Ascending aorta (tissue), 2 donors: ENCODE data around the gene SSR2. TPM values are rescaled to one million over a fixed set of nuclear protein-coding genes. Genes with fewer than 3 reads are reported as not detected.
"Not testable (repeated sequence)": the region's sequence is repeated elsewhere in the genome, so short reads cannot be mapped to it uniquely, and the experiment has no call there.

Source experiments
- DNase-seq, 2 donors: peaks; one replicate each; pipeline ENCODE4 v3.0.0-alpha.2; 2019; ENCODE audit warnings: low spot score in 2 of 2
- H3K27ac ChIP-seq, 2 donors: fragments of 200-600 bp; sonication (generic); one replicate each; pipeline ENCODE4 v1.5.1; 2016 to 2017; ENCODE audit warnings: mild to moderate bottlenecking in 1 of 2
- H3K27me3 ChIP-seq: fragments of 200-600 bp; sonication (generic); one replicate; pipeline ENCODE4 v1.5.1; 2017
- H3K36me3 ChIP-seq, 2 donors: fragments of 200-600 bp; sonication (generic); one replicate each; pipeline ENCODE4 v1.5.1; 2016
- H3K4me1 ChIP-seq, 2 donors: fragments of 200-600 bp; sonication (generic); one replicate each; pipeline ENCODE4 v1.5.1; 2016 to 2017; ENCODE audit warnings: mild to moderate bottlenecking in 1 of 2
- H3K4me3 ChIP-seq, 2 donors: fragments of 200-600 bp; sonication (generic); one replicate each; pipeline ENCODE4 v1.5.1; 2016 to 2017; ENCODE audit warnings: mild to moderate bottlenecking in 1 of 2
- H3K9me3 ChIP-seq, 2 donors: fragments of 200-600 bp; sonication (generic); one replicate each; pipeline ENCODE4 v1.5.1; 2016
- intact Hi-C: fragments of 100-400 bp; cut with DNase I; formaldehyde crosslinking; loops from one replicate; pipeline ENCODE4 v1.15.1; 2023
- total RNA-seq: library from RNA; depleted of rRNA; stranded (reverse); fragments of >200 nt; gene quantifications from one replicate; pipeline ENCODE4 v1.1.0, GENCODE V29; 2016
- TF ChIP-seq, protein P1 (sequence below), 3 experiments: fragments of 200-600 bp in 2 of 3; fragments of 450-650 bp in 1 of 3; sonication (generic) in 2 of 3; IDR thresholded peaks; one replicate each; pipeline ENCODE4 v1.5.1; 2016 to 2019; ENCODE audit warnings: antibody characterized with exemption in 3 of 3, mild to moderate bottlenecking in 1 of 3, moderate library complexity in 1 of 3

SSR2 gene
- total RNA-seq, 1 donor from 2014 or later: 103 TPM

- intact Hi-C loops: no loop called here
- H3K36me3 ChIP-seq: peaks cover 40 to 77% of the 10 kb centered on the region in 2 donors
- TF ChIP-seq, protein P1, sequence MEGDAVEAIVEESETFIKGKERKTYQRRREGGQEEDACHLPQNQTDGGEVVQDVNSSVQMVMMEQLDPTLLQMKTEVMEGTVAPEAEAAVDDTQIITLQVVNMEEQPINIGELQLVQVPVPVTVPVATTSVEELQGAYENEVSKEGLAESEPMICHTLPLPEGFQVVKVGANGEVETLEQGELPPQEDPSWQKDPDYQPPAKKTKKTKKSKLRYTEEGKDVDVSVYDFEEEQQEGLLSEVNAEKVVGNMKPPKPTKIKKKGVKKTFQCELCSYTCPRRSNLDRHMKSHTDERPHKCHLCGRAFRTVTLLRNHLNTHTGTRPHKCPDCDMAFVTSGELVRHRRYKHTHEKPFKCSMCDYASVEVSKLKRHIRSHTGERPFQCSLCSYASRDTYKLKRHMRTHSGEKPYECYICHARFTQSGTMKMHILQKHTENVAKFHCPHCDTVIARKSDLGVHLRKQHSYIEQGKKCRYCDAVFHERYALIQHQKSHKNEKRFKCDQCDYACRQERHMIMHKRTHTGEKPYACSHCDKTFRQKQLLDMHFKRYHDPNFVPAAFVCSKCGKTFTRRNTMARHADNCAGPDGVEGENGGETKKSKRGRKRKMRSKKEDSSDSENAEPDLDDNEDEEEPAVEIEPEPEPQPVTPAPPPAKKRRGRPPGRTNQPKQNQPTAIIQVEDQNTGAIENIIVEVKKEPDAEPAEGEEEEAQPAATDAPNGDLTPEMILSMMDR (IDR thresholded peaks at IDR 0.05): no peak
- DNase-seq: no peak
- no peaks in the 10 kb centered on the region for H3K27me3 ChIP-seq
- no peaks in the 10 kb centered on the region for H3K4me1 ChIP-seq
- H3K4me3 ChIP-seq: no peak overlapping the region
- no peaks in the 10 kb centered on the region for H3K9me3 ChIP-seq
- no peak overlapping the region for H3K27ac ChIP-seq
These were observed 22.1 kb upstream of the SSR2 start for GRCh38 chr1:156042828-156043227.

DNA sequence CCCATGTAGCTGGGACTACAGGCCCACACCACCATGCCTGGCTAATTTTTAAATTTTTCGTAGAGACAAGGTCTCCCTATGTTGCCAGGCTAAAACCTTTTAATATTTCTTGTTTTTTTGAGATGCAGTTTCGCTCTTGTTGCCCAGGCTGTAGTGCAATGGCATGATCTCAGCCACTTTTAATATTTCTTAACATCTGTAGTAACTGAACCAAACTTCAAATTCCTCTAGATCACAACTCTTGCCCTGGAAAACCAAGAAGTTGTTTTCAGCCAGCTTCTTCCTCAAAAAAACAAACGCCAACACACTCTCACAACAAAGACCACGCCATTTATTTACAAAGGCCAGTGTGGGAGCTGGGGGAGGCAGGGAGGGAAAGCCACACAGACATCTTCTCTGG is 14.2 kb upstream of the SSR2 start:
- H3K27ac ChIP-seq, H3K9me3 ChIP-seq, intact Hi-C loops, H3K27me3 ChIP-seq, H3K4me3 ChIP-seq, H3K4me1 ChIP-seq, DNase-seq: not testable (repeated sequence)
- peaks cover 21 to 36% of the 10 kb centered on the region in 2 donors for H3K36me3 ChIP-seq

DNA sequence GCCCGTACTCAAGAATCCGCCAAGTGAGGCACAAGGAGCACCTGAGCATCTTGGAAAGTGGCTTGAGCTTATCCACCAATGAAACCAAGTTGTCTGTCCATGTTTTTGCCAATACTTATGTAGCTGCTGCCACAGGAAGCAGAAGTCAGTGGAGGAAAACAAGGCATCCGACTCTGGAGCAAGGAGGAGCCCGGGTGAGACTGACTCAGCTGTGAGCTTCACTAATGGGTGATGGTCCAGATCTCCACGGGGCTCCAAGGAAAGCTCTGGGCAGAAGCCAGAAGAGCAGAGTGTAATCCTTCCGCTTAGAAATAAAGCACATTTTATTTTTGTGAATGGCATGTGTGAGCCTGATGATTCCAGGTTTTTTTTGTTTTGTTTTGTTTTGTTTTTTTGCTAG is 12.3 kb upstream of the SSR2 start:
- Histone ChIP-seq H3K27ac (no peak overlapping the region), H3K27me3 (no peaks in the 10 kb centered on the region), H3K9me3 (no peaks in the 10 kb centered on the region), H3K4me3 (no peak overlapping the region), H3K4me1 (no peaks in the 10 kb centered on the region), H3K36me3 (peaks cover 13 to 19% of the 10 kb centered on the region in 2 donors)
- intact Hi-C loops: no loop called here
- no peak for DNase-seq
- TF ChIP-seq, protein P1 (IDR thresholded peaks at IDR 0.05): no peak

- no peak for DNase-seq
- Histone ChIP-seq H3K4me1 (no peaks in the 10 kb centered on the region), H3K9me3 (no peaks in the 10 kb centered on the region), H3K36me3 (no peaks in the 10 kb centered on the region), H3K27me3 (no peaks in the 10 kb centered on the region), H3K4me3 (no peak overlapping the region), H3K27ac (no peak overlapping the region)
- TF ChIP-seq, protein P1 (IDR thresholded peaks at IDR 0.05): no peak
- intact Hi-C loops: no loop called here
These were observed 5.8 kb upstream of the SSR2 start for GRCh38 chr1:156026588-156026987.

- Histone ChIP-seq H3K9me3 (no peaks in the 10 kb centered on the region), H3K36me3 (no peaks in the 10 kb centered on the region), H3K4me3 (no peak overlapping the region), H3K4me1 (no peaks in the 10 kb centered on the region), H3K27me3 (no peaks in the 10 kb centered on the region), H3K27ac (no peak overlapping the region)
- DNase-seq: peak in 1 of 2 donors; percentile 66
- TF ChIP-seq, protein P1 (IDR thresholded peaks at IDR 0.05): peak in 1 of 3 experiments; percentile 14
- intact Hi-C loops: no loop called here
These were observed 5.1 kb upstream of the SSR2 start for GRCh38 chr1:156025876-156026275.

DNA sequence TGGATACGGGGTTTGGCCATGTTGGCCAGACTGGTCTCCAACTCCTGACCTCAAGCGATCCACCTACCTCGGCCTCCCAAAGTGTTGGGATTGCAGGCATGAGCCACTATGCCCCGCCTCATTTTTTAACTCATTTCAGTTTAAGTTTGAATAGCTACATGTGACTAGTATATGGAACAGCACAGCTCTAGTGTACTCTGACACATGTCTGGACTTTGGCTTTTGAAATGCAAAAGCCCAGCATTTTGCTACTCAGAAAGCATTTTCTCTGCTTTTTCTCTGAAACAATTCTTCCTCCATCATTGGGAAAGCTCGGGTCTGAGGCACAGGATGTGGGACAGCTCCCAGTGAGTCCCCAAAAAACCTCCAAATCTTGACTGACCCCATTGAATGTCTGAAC is 4.0 kb upstream of the SSR2 start:
- H3K4me1 ChIP-seq: peaks cover 3 to 4% of the 10 kb centered on the region in 2 donors
- no peaks in the 10 kb centered on the region for H3K36me3 ChIP-seq
- intact Hi-C loops: no loop called here
- H3K9me3 ChIP-seq: no peaks in the 10 kb centered on the region
- no peak overlapping the region for H3K27ac ChIP-seq
- TF ChIP-seq, protein P1 (IDR thresholded peaks at IDR 0.05): no peak
- no peaks in the 10 kb centered on the region for H3K27me3 ChIP-seq
- DNase-seq: no peak
- no peak overlapping the region for H3K4me3 ChIP-seq
